ENCODE results near the gene DZIP1L.

DNA sequence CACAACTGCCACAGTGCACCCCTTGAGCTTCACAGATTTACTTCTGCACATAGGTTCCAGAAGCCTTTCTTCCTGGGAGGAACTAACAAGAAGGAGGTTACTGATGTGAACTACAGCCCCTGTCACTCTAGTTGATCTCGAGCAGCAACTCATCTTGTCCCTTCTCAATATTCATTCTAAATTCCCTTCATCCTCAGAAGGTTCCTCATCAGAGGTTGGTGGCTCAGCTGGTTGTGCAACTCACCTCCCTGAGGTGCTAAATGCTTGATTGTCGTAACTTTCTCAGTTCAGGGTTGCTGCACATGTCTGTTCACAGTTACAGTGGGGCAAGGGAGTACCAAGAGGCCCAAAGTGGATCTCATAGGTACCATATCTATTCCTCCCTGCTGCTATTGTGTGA, 22.5 kb upstream of the DZIP1L start:
- TF ChIP-seq POLR2A (IDR thresholded peaks at IDR 0.05; ENCODE audit: low read depth, low read length) (no peak), POLR2AphosphoS5 (IDR thresholded peaks at IDR 0.05; ENCODE audit: low read depth, low read length) (no peak)

Data from GM12892 (cell line).